WTC11 (cell line): ENCODE results near the gene CD40LG.

ENCODE experiments used
- ATF3 ChIP-seq: sonication (generic); formaldehyde crosslinking; conservative IDR thresholded peaks from 2 replicates; pipeline ENCODE4 v1.8.1; 2022; ENCODE audit warnings: mild to moderate bottlenecking, missing genetic modification reagents
- CTCF ChIP-seq: fragments of 200-600 bp; IDR thresholded peaks from 2 replicates; pipeline ENCODE4 v1.8.0; 2022; ENCODE audit warnings: antibody characterized with exemption
- EMX1 ChIP-seq: fragments of 250-450 bp; sonication (Bioruptor Pico); IDR thresholded peaks from 2 replicates; pipeline ENCODE4 v1.8.0; 2021; ENCODE audit warnings: mild to moderate bottlenecking
- FOXP1 ChIP-seq: sonication (generic); formaldehyde crosslinking; IDR thresholded peaks from 2 replicates; pipeline ENCODE4 v1.8.0; 2022; ENCODE audit warnings: missing genetic modification reagents, mild to moderate bottlenecking, moderate library complexity, borderline replicate concordance
- NR2C2 ChIP-seq: sonication (generic); formaldehyde crosslinking; IDR thresholded peaks from 2 replicates; pipeline ENCODE4 v1.8.0; 2022; ENCODE audit warnings: mild to moderate bottlenecking, missing genetic modification reagents

GRCh38 chrX:136646602-136647239 is 1.2 kb upstream of the CD40LG start:
- TF ChIP-seq CTCF (no peak), EMX1 (CRISPR knock-in tag) (no peak), ATF3 (CRISPR knock-in tag) (no peak), FOXP1 (no peak), NR2C2 (no peak)
